Gastrocnemius medialis (tissue), 4 donors: Measurements from ENCODE around the gene FAM193B.

Source experiments
- CTCF ChIP-seq, 5 experiments: fragments of 450-650 bp in 3 of 5; fragments of 200-600 bp in 2 of 5; sonication (generic) in 2 of 5; IDR thresholded peaks in 4 of 5; conservative IDR thresholded peaks in 1 of 5; 1 replicate in 4 of 5; 2 replicates in 1 of 5; pipeline ENCODE4 v1.5.1; 2016 to 2019; ENCODE audit warnings: antibody characterized with exemption in 5 of 5, mild to moderate bottlenecking in 3 of 5, moderate library complexity in 3 of 5
- POLR2A ChIP-seq, 2 donors: fragments of 450-650 bp; IDR thresholded peaks; one replicate each; pipeline ENCODE4 v1.6.1; 2017; ENCODE audit warnings: antibody characterized with exemption in 2 of 2, mild to moderate bottlenecking in 2 of 2, moderate library complexity in 2 of 2

- TF ChIP-seq POLR2A (IDR thresholded peaks at IDR 0.05) (no peak), CTCF (IDR thresholded peaks at IDR 0.05 in 4 of 5, conservative IDR thresholded peaks at IDR 0.05 in 1 of 5) (no peak)
Observed at GRCh38 chr5:177588413-177588909, 34.1 kb upstream of the FAM193B start.
